GM13976 (cell line): Measurements from ENCODE around the gene MRPL16.
"Not testable (repeated sequence)": the region's sequence is repeated elsewhere in the genome, so short reads cannot be mapped to it uniquely, and the experiment has no call there.

Experiments used
- DNase-seq: peaks from one replicate; pipeline ENCODE4 v3.0.0; 2012; ENCODE audit warnings: low spot score
- in situ Hi-C: fragments of 300-500 bp; cut with MboI; formaldehyde crosslinking; loops from one replicate; pipeline ENCODE4 v1.12.0; 2022; ENCODE audit warnings: low sequenced_read_pairs, mixed read lengths, inconsistent platforms; ENCODE audit not compliant: unreplicated experiment
- TF ChIP-seq, protein P1 (sequence below): IDR thresholded peaks from 2 replicates; pipeline ENCODE4 v1.5.1; 2012; ENCODE audit warnings: borderline replicate concordance, mild to moderate bottlenecking; ENCODE audit not compliant: insufficient read depth; ENCODE audit errors: extremely low read depth, missing control alignments, control extremely low read depth

Gene MRPL16

DNA sequence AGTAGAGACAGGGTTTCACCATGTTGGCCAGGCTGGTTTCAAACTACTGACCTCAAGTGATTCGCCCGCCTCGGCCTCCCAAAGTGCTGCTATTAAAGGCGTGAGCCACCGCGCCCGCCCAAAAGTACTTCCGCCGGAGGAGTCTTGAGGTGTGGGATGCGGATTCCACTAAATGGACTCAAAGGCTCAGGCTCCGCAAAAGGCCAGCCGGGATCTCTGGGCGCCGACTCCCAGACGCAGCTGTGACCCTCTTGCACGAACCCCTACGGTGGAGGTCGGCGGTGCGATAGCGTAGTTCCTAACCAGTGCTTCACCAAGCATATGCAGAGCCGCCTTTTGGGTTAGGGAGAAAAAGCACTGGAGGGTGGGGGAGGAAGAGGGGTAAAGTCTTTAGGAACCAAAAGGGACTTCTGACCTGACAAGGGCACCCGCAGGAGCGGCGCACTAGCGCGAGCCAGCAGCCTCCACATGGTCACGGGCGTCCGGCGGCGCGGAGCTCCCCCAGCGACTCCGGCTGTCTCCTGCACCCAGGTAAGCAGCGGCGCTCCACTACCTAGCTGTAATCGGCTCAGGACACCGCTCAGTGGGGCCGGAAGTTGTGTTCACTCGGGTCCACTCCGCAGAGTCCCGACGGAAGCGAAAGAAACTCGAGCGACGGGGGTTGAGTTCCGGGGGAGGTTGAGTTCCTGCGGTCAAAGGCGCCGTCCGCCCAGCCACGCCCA, at the start of gene MRPL16:
MRPL16 (minus strand) TSS at position 590 of the 722 bp plus-strand sequence; CDS start at position 470, 120 bp downstream.
- in situ Hi-C loops = loop anchor here (25.0 kb wide), 2 partner anchors 273 to 652 kb away; partner anchors contain the start of gene MS4A1
- TF ChIP-seq, protein P1, sequence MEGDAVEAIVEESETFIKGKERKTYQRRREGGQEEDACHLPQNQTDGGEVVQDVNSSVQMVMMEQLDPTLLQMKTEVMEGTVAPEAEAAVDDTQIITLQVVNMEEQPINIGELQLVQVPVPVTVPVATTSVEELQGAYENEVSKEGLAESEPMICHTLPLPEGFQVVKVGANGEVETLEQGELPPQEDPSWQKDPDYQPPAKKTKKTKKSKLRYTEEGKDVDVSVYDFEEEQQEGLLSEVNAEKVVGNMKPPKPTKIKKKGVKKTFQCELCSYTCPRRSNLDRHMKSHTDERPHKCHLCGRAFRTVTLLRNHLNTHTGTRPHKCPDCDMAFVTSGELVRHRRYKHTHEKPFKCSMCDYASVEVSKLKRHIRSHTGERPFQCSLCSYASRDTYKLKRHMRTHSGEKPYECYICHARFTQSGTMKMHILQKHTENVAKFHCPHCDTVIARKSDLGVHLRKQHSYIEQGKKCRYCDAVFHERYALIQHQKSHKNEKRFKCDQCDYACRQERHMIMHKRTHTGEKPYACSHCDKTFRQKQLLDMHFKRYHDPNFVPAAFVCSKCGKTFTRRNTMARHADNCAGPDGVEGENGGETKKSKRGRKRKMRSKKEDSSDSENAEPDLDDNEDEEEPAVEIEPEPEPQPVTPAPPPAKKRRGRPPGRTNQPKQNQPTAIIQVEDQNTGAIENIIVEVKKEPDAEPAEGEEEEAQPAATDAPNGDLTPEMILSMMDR = no peak
- peak; percentile 89 for DNase-seq

DNA sequence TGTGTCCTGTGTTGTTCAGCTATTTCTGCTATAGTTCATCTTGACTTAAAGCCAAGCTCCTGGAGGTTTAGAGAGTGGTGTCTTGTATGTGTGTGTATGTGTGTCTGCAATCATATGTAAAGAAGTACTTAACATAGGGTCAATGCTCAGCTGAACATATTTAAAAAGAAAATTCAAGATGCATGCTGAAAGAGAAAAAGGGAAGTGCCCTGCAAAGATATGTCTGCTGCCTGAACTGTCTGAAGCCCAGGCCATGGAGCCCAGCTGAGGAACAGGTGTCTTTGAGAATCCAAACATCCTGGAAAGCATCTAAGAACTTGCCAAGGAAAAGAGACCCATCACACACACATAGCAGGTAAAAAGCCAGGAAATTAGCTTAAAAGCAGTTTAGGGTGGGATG, 49.1 kb upstream of the MRPL16 start:
- in situ Hi-C loops = no loop called here
- TF ChIP-seq, protein P1 = no peak
- no peak for DNase-seq

DNA sequence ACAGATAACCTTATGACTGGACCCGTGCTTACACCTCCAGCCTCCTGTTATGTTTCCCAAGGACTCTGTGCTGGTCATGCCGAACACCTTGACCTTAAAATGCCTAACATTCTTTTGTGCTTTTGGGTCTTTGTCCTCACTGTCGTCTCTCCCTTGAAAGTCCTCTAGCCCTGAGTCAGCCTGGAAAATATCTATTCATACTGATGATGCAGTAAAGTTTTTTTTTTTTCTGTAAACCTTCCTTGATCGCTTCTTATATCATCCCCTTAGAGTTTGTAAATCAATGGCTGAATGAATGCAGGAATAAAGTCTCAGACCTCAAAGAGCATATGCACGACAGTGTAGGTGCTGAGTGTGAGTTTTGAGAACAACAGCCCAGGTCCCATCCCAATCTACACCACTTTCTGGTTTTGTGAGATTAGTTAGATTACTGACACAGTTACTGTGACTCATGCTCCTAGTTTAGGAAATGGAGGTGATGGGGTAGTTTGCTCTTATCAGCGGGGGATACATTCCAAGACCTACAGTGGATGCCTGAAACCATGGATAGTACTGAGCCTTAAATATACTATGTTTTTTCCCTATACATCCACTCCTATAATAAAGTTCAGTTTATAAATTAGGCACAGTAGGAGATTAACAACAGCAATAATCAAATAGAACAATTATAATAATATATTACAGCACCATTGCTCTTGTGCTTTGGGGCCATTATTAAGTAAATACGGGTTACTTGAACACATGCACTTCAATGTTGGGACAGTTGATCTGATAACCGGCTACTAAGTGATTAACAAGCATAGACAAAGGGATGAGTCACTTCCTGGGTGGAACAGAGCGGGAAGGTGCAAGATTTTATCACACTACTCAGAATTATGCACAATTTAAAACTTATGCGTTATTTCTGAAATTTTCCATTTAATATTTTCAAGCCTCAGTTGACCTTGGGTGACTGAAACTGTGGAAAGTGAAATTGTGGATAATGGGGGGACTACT, 47.2 kb upstream of the MRPL16 start:
- TF ChIP-seq, protein P1 = no peak
- in situ Hi-C loops = no loop called here
- no peak for DNase-seq

DNA sequence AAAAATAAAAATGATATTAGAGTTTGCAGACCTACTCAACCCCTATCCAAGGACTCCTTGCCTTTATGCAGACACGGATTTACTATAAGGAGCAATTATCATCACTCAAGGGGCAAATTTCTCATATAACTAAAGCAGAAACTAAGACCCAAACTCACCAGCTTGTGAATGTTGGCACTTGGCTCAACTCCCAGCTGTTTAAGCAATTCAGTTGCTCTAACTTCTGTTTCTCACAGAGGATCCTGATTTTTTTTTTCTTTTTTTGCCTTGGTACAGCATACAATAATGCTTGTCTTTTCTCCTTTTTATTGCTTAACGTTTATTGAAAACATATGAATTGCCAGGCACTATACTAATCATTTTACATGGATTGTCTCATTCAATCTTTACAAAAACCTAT, 44.3 kb upstream of the MRPL16 start:
- in situ Hi-C loops = no loop called here
- no peak for DNase-seq
- TF ChIP-seq, protein P1 = no peak

DNA sequence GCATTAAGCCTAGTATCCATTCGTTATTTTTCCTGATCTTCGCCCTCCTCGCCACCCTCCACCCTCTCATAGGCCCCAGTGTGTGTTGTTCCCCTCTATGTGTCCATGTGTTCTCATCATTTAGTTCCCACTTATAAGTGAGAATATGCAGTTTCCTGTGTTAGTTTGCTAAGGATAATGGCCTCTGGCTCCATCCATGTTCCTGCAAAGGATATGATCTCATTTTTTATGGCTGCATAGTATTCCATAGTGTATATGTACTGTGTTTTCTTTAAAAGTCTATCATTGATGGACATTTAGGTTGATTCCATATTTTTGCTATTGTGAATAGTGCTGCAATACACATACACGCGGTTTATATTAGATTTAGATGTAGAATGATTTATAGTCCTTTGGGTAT, 40.8 kb upstream of the MRPL16 start:
- DNase-seq, in situ Hi-C loops: not testable (repeated sequence)

DNA sequence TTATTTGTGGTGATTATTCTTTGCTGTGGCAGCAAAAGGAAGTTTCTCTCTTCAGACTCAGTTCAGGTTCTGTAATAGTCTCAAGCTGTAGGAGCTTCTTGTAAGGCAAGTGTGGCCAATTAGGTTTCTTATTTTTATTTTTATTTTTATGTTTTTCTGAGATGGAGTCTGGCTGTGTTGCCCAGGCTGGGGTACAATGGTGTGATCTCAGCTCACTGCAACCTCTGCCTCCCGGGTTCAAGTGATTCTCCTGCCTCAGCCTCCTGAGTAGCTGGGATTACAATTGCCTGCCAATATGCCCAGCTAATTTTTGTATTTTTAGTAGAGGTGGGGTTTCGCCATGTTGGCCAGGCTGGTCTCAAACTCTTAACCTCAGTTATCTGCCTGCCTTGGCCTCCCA, 39.0 kb upstream of the MRPL16 start:
- DNase-seq, in situ Hi-C loops: not testable (repeated sequence)

DNA sequence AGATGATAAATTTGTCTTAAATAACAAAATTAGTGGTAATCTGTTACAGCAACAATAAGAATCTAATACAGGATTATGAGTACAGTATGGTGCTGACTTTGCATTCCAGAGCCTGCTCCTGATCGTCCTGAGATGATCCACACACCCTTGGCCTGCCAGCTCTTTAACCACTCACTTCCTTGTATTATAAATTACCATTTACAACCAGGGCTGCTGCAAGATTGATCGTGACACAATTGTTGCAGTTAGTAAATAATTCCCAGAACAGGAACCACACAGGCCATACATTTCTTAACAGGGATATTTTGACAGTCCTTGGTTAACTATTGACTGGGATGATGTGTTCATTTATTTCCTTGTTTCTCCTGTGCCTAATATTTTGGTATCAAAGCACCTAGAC, 38.6 kb upstream of the MRPL16 start:
- in situ Hi-C loops = no loop called here
- DNase-seq = no peak
- TF ChIP-seq, protein P1 = no peak

DNA sequence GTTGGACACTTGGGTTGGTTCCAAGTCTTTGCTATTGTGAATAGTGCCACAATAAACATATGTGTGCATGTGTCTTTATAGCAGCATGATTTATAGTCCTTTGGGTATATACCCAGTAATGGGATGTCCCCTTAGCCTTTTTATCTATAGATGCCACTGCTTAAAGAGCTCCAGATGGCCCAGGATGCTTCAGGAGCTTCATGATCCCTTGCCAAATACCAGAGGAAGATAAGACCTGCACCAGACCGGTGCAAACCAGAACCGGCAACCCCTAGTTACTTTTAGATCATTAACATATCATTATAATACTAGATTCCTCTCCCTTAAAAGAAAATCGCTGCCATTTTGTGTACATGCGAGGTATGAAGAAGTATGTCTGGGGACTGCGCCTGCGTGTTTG, 37.9 kb upstream of the MRPL16 start:
- in situ Hi-C loops, DNase-seq: not testable (repeated sequence)
